Globus pallidus (tissue), 1 donor: ENCODE results near the gene PBLD.

Source experiments
- DNase-seq: peaks from one replicate; pipeline ENCODE4 v3.0.0-alpha.2; 2015; ENCODE audit warnings: low spot score

Gene PBLD

DNA sequence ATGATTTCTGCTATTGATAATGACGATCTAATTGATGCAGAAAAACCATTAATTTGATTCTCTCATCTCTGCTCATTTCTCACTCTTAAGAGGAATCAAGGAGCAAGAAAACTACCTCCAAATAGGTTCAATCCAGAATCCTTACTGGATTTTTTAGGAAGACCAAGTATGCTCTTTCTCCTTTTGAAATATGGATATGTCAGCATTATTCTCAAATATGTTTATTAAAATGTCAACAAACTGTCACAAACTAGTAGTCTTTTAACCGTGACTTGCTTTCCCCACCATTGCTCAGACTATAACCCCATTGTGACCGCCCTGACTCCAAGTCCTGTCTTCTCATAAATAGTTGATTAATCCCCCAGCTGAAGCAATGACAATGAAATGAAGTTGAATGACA is 99.7 kb downstream of the PBLD start:
- DNase-seq: no peak
